Ishikawa (cell line): ENCODE data around the gene ASCL2.

Source experiments
- EP300 ChIP-seq: IDR thresholded peaks from 2 replicates; pipeline ENCODE4 v1.6.1; 2012; ENCODE audit warnings: borderline replicate concordance
- NFIC ChIP-seq: IDR thresholded peaks from 2 replicates; pipeline ENCODE4 v1.6.1; 2012
- TAF1 ChIP-seq: IDR thresholded peaks from 2 replicates; pipeline ENCODE4 v1.6.1; 2012; ENCODE audit warnings: low read depth, mild to moderate bottlenecking
- TF ChIP-seq, protein P1 (sequence below): IDR thresholded peaks from 2 replicates; pipeline ENCODE4 v1.6.1; 2012

DNA sequence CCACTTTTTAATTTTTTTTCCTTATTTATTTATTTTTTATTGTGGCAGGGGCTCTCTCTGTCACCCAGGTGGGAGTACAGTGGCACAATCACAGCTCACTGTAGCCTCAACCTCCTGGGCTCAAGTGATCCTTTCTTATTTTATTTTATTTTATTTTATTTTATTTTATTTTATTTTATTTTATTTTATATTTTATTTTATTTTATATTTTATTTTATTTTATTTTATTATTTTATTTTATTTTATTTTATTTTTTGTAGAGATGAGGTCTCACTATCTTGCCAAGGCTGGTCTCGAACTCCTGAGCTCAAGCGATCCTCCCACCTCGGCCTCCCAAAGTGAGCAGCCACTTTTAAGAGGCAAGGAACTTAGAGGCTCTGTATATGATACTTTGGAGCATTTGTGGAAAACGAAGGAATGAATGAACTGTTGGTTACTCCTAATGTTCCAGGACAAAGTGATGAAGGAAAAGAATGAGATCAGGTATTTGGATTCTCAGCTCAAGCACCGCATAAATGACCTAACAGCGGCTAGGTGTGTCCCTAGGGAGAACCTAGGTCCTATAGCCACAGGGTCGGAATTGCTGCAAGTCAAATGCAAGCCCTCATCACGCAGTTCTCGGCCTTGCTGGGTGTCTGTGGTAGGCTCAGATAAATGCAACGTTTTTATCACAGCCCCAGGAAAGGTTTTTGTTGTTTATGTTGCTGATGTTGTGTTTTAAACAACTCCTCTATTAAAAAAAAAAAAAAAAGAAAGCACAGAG, 36.5 kb downstream of the ASCL2 start:
- TF ChIP-seq NFIC = no peak
- TF ChIP-seq EP300 = no peak
- no peak for TF ChIP-seq TAF1
- TF ChIP-seq, protein P1, sequence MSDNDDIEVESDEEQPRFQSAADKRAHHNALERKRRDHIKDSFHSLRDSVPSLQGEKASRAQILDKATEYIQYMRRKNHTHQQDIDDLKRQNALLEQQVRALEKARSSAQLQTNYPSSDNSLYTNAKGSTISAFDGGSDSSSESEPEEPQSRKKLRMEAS = no peak
